ENCODE results near the gene CNGA1. TPM values are rescaled to one million over a fixed set of nuclear protein-coding genes. Genes with fewer than 3 reads are reported as not detected.

The CNGA1 gene
- total RNA-seq, 1 donor from 2014 or later, result not detected

- Mint-ChIP-seq H3K27ac (ENCODE audit: unreplicated experiment) (no peak overlapping the region), H3K4me1 (ENCODE audit: low read depth, unreplicated experiment) (peaks cover 4% of the 10 kb centered on the region), H3K9me3 (ENCODE audit: unreplicated experiment) (no peaks in the 10 kb centered on the region), H3K27me3 (ENCODE audit: unreplicated experiment) (no peaks in the 10 kb centered on the region), H3K36me3 (ENCODE audit: unreplicated experiment) (no peaks in the 10 kb centered on the region), H3K4me3 (ENCODE audit: unreplicated experiment) (no peak overlapping the region)
- DNase-seq, result no peak
- no peak for TF ChIP-seq CTCF (IDR thresholded peaks at IDR 0.05; ENCODE audit: partially characterized antibody, unreplicated experiment)
Observed at GRCh38 chr4:48032721-48033120, 16.2 kb upstream of the CNGA1 start.

GRCh38 chr4:48031802-48032525 is 15.5 kb upstream of the CNGA1 start:
- Mint-ChIP-seq H3K9me3 (ENCODE audit: unreplicated experiment) (no peaks in the 10 kb centered on the region), H3K27ac (ENCODE audit: unreplicated experiment) (no peak overlapping the region), H3K4me1 (ENCODE audit: low read depth, unreplicated experiment) (peaks cover 4% of the 10 kb centered on the region), H3K36me3 (ENCODE audit: unreplicated experiment) (no peaks in the 10 kb centered on the region), H3K4me3 (ENCODE audit: unreplicated experiment) (no peak overlapping the region), H3K27me3 (ENCODE audit: unreplicated experiment) (no peaks in the 10 kb centered on the region)
- no peak for TF ChIP-seq CTCF (IDR thresholded peaks at IDR 0.05; ENCODE audit: partially characterized antibody, unreplicated experiment)
- DNase-seq, result no peak

- H3K27me3 Mint-ChIP-seq (ENCODE audit: unreplicated experiment), result no peaks in the 10 kb centered on the region
- H3K36me3 Mint-ChIP-seq (ENCODE audit: unreplicated experiment), result no peaks in the 10 kb centered on the region
- H3K9me3 Mint-ChIP-seq (ENCODE audit: unreplicated experiment), result no peaks in the 10 kb centered on the region
- H3K4me1 Mint-ChIP-seq (ENCODE audit: low read depth, unreplicated experiment), result peaks cover 4% of the 10 kb centered on the region
- H3K27ac Mint-ChIP-seq (ENCODE audit: unreplicated experiment), result no peak overlapping the region
- H3K4me3 Mint-ChIP-seq (ENCODE audit: unreplicated experiment), result no peak overlapping the region
- no peak for TF ChIP-seq CTCF (IDR thresholded peaks at IDR 0.05; ENCODE audit: partially characterized antibody, unreplicated experiment)
- DNase-seq, result no peak
Observed at GRCh38 chr4:48030470-48030869, 14.0 kb upstream of the CNGA1 start.

GRCh38 chr4:48028696-48029095 is 12.2 kb upstream of the CNGA1 start:
- H3K27ac Mint-ChIP-seq (ENCODE audit: unreplicated experiment), result no peak overlapping the region
- peaks cover 4% of the 10 kb centered on the region for H3K4me1 Mint-ChIP-seq (ENCODE audit: low read depth, unreplicated experiment)
- no peaks in the 10 kb centered on the region for H3K36me3 Mint-ChIP-seq (ENCODE audit: unreplicated experiment)
- no peaks in the 10 kb centered on the region for H3K27me3 Mint-ChIP-seq (ENCODE audit: unreplicated experiment)
- DNase-seq, result no peak
- TF ChIP-seq CTCF (IDR thresholded peaks at IDR 0.05; ENCODE audit: partially characterized antibody, unreplicated experiment), result no peak
- H3K9me3 Mint-ChIP-seq (ENCODE audit: unreplicated experiment), result no peaks in the 10 kb centered on the region
- no peak overlapping the region for H3K4me3 Mint-ChIP-seq (ENCODE audit: unreplicated experiment)

- no peaks in the 10 kb centered on the region for H3K27me3 Mint-ChIP-seq (ENCODE audit: unreplicated experiment)
- peaks cover 4% of the 10 kb centered on the region for H3K4me1 Mint-ChIP-seq (ENCODE audit: low read depth, unreplicated experiment)
- H3K9me3 Mint-ChIP-seq (ENCODE audit: unreplicated experiment), result no peaks in the 10 kb centered on the region
- DNase-seq, result no peak
- TF ChIP-seq CTCF (IDR thresholded peaks at IDR 0.05; ENCODE audit: partially characterized antibody, unreplicated experiment), result no peak
- no peak overlapping the region for H3K4me3 Mint-ChIP-seq (ENCODE audit: unreplicated experiment)
- H3K27ac Mint-ChIP-seq (ENCODE audit: unreplicated experiment), result no peak overlapping the region
- no peaks in the 10 kb centered on the region for H3K36me3 Mint-ChIP-seq (ENCODE audit: unreplicated experiment)
Observed at GRCh38 chr4:48027653-48028052, 11.2 kb upstream of the CNGA1 start.
